Measurements from ENCODE around the gene MRM2. TPM values are rescaled to one million over a fixed set of nuclear protein-coding genes. Genes with fewer than 3 reads are reported as not detected.

MRM2 gene
- total RNA-seq, 1 experiment from 2014 or later = 49.9 TPM

- POLR2A ChIA-PET = no interaction called here
- TF ChIP-seq SIN3A (IDR thresholded peaks at IDR 0.05; ENCODE audit: borderline replicate concordance, insufficient read depth, low read depth, low read length) (no peak), TCF7L2 (IDR thresholded peaks at IDR 0.05; ENCODE audit: low read depth, low read length) (no peak), POLR2AphosphoS5 (IDR thresholded peaks at IDR 0.05; ENCODE audit: low read depth, low read length) (no peak)
- TF ChIP-seq, protein P1, sequence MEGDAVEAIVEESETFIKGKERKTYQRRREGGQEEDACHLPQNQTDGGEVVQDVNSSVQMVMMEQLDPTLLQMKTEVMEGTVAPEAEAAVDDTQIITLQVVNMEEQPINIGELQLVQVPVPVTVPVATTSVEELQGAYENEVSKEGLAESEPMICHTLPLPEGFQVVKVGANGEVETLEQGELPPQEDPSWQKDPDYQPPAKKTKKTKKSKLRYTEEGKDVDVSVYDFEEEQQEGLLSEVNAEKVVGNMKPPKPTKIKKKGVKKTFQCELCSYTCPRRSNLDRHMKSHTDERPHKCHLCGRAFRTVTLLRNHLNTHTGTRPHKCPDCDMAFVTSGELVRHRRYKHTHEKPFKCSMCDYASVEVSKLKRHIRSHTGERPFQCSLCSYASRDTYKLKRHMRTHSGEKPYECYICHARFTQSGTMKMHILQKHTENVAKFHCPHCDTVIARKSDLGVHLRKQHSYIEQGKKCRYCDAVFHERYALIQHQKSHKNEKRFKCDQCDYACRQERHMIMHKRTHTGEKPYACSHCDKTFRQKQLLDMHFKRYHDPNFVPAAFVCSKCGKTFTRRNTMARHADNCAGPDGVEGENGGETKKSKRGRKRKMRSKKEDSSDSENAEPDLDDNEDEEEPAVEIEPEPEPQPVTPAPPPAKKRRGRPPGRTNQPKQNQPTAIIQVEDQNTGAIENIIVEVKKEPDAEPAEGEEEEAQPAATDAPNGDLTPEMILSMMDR (IDR thresholded peaks at IDR 0.05) = no peak
- TF ChIP-seq, protein P2, sequence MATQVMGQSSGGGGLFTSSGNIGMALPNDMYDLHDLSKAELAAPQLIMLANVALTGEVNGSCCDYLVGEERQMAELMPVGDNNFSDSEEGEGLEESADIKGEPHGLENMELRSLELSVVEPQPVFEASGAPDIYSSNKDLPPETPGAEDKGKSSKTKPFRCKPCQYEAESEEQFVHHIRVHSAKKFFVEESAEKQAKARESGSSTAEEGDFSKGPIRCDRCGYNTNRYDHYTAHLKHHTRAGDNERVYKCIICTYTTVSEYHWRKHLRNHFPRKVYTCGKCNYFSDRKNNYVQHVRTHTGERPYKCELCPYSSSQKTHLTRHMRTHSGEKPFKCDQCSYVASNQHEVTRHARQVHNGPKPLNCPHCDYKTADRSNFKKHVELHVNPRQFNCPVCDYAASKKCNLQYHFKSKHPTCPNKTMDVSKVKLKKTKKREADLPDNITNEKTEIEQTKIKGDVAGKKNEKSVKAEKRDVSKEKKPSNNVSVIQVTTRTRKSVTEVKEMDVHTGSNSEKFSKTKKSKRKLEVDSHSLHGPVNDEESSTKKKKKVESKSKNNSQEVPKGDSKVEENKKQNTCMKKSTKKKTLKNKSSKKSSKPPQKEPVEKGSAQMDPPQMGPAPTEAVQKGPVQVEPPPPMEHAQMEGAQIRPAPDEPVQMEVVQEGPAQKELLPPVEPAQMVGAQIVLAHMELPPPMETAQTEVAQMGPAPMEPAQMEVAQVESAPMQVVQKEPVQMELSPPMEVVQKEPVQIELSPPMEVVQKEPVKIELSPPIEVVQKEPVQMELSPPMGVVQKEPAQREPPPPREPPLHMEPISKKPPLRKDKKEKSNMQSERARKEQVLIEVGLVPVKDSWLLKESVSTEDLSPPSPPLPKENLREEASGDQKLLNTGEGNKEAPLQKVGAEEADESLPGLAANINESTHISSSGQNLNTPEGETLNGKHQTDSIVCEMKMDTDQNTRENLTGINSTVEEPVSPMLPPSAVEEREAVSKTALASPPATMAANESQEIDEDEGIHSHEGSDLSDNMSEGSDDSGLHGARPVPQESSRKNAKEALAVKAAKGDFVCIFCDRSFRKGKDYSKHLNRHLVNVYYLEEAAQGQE (IDR thresholded peaks at IDR 0.05; ENCODE audit: insufficient read depth in 1 of 2, low read depth in 2 of 2, low read length in 1 of 2) = no peak
- no TSS peak for BruUV-seq (replicated peaks)
Observed at GRCh38 chr7:2253525-2254244, 11.7 kb upstream of the MRM2 start.

DNA sequence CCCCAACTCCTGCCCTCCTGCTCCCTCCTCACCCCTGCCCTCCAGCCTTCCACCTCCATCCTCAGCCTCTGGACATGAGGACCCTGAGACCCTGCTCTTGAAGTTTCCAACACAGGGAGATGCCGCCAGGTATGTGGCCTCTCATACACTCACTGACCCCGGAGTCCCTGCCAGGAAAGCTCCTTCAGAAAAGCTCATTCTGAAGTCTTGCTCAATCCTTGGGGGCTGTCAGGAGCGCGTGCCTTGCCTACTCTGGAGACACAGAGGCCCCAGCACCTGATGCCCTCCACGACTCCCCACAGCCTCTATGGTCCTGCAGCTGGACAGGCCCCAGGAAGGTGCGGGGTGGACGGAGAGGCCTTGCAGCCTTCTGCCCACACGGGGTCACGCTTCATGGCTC is 11.0 kb upstream of the MRM2 start:
- POLR2A ChIA-PET = no interaction called here
- in situ Hi-C loops (cut with HindIII; ENCODE audit: low pct_unique_long_range_greater_than_20kb, low sequenced_read_pairs) (no loop called here), intact Hi-C loops (cut with micrococcal nuclease; ENCODE audit: unreplicated experiment) (no loop called here)
- H3K36me3 ChIP-seq (ENCODE audit: control insufficient read depth, insufficient read depth, low read length) = no peaks in the 10 kb centered on the region; the same call in 1 of the 2 replicates
- H3K4me3 ChIP-seq (ENCODE audit: low read depth in 2 of 2, low read length in 2 of 2) = no peak overlapping the region
- no peak for ATAC-seq
- H3K9me3 ChIP-seq (ENCODE audit: control insufficient read depth, insufficient read depth, low read depth, low read length) = no peaks in the 10 kb centered on the region
- TF ChIP-seq SIN3A (IDR thresholded peaks at IDR 0.05; ENCODE audit: borderline replicate concordance, insufficient read depth, low read depth, low read length) = no peak
- TF ChIP-seq, protein P2 (IDR thresholded peaks at IDR 0.05; ENCODE audit: insufficient read depth in 1 of 2, low read depth in 2 of 2, low read length in 1 of 2) = no peak
- TF ChIP-seq POLR2AphosphoS5 (IDR thresholded peaks at IDR 0.05; ENCODE audit: low read depth, low read length) = no peak
- TF ChIP-seq, protein P1 (IDR thresholded peaks at IDR 0.05) = no peak
- no peak for TF ChIP-seq TCF7L2 (IDR thresholded peaks at IDR 0.05; ENCODE audit: low read depth, low read length)
- no TSS peak for BruUV-seq (replicated peaks)
- H3K27ac ChIP-seq (ENCODE audit: low read length) = no peak overlapping the region
- no peak for DNase-seq (ENCODE audit: low read depth, low spot score)
- no peaks in the 10 kb centered on the region for H3K27me3 ChIP-seq (ENCODE audit: control insufficient read depth, insufficient read depth, low read length)
- peaks cover 5% of the 10 kb centered on the region for H3K4me1 ChIP-seq (ENCODE audit: control insufficient read depth, insufficient read depth, low read length)
- CTCF ChIA-PET = no interaction called here

More at GRCh38 chr7:2253525-2254244, 11.7 kb upstream of the MRM2 start:
- no peaks in the 10 kb centered on the region; the same call in 1 of the 2 replicates for H3K36me3 ChIP-seq (ENCODE audit: control insufficient read depth, insufficient read depth, low read length)
- H3K4me3 ChIP-seq (ENCODE audit: low read depth in 2 of 2, low read length in 2 of 2) = no peak overlapping the region
- intact Hi-C loops (cut with micrococcal nuclease; ENCODE audit: unreplicated experiment) = no loop called here
- peaks cover 5% of the 10 kb centered on the region for H3K4me1 ChIP-seq (ENCODE audit: control insufficient read depth, insufficient read depth, low read length)
- ATAC-seq = no peak
- no peaks in the 10 kb centered on the region for H3K9me3 ChIP-seq (ENCODE audit: control insufficient read depth, insufficient read depth, low read depth, low read length)
- no peaks in the 10 kb centered on the region for H3K27me3 ChIP-seq (ENCODE audit: control insufficient read depth, insufficient read depth, low read length)
- DNase-seq (ENCODE audit: low read depth, low spot score) = no peak
- no peak overlapping the region for H3K27ac ChIP-seq (ENCODE audit: low read length)
- in situ Hi-C loops (cut with HindIII; ENCODE audit: low pct_unique_long_range_greater_than_20kb, low sequenced_read_pairs) = no loop called here
- CTCF ChIA-PET = no interaction called here
